H1 (cell line): ENCODE measurements around the gene TSR3.

Experiments used
- CBX8 ChIP-seq: fragments of 300-800, 300-1000 bp; sonication (generic); IDR thresholded peaks from 2 replicates; pipeline ENCODE4 v1.7.1; 2016; ENCODE audit warnings: low read depth, low read length, borderline replicate concordance
- CREB1 ChIP-seq: IDR thresholded peaks from 2 replicates; pipeline ENCODE4 v1.6.1; 2012; ENCODE audit warnings: inconsistent platforms
- EZH2 ChIP-seq: fragments of 200-600 bp; sonication (generic); IDR thresholded peaks from 2 replicates; pipeline ENCODE4 v1.7.1; 2012; ENCODE audit warnings: low read depth, mild to moderate bottlenecking, moderate library complexity, low read length, inconsistent platforms; ENCODE audit not compliant: severe bottlenecking
- GTF2F1 ChIP-seq: IDR thresholded peaks from 2 replicates; pipeline ENCODE4 v1.6.1; 2012; ENCODE audit warnings: low read depth, low read length, improper control_type of control experiment, borderline replicate concordance
- PHF8 ChIP-seq: fragments of 200-600 bp; sonication (generic); conservative IDR thresholded peaks from 2 replicates; pipeline ENCODE4 v1.7.1; 2012; ENCODE audit warnings: low read depth, mild to moderate bottlenecking, inconsistent platforms, low read length, moderate library complexity
- POLR2A ChIP-seq, 2 experiments: IDR thresholded peaks; 1 replicate in 1 of 2; 2 replicates in 1 of 2; pipeline ENCODE4 v1.6.1; 2011; ENCODE audit warnings: low read depth in 2 of 2, low read length in 2 of 2, mild to moderate bottlenecking in 2 of 2; ENCODE audit errors: control extremely low read depth in 1 of 2
- POLR2AphosphoS5 ChIP-seq: IDR thresholded peaks from 2 replicates; pipeline ENCODE4 v1.6.1; 2011; ENCODE audit warnings: low read depth, low read length
- SP2 ChIP-seq: IDR thresholded peaks from 2 replicates; pipeline ENCODE4 v1.6.1; 2012; ENCODE audit warnings: mild to moderate bottlenecking, low read length, inconsistent platforms
- SUZ12 ChIP-seq: fragments of 200-600 bp; sonication (generic); IDR thresholded peaks from 2 replicates; pipeline ENCODE4 v1.6.1; 2012; ENCODE audit warnings: mild to moderate bottlenecking, inconsistent platforms, low read length, moderate library complexity, mixed read lengths
- TF ChIP-seq, protein P1 (sequence below): IDR thresholded peaks from 2 replicates; pipeline ENCODE4 v1.6.1; 2012; ENCODE audit warnings: inconsistent platforms
- TF ChIP-seq, protein P2 (sequence below), 3 experiments: IDR thresholded peaks; 1 replicate in 2 of 3; 2 replicates in 1 of 3; pipeline versions ENCODE4 v1.5.1 to v1.6.1; 2011; ENCODE audit warnings: low read length in 3 of 3, mild to moderate bottlenecking in 3 of 3, inconsistent platforms in 2 of 3, low read depth in 1 of 3, moderate library complexity in 1 of 3; ENCODE audit not compliant: insufficient read depth in 1 of 3; ENCODE audit errors: control extremely low read depth in 1 of 3

DNA sequence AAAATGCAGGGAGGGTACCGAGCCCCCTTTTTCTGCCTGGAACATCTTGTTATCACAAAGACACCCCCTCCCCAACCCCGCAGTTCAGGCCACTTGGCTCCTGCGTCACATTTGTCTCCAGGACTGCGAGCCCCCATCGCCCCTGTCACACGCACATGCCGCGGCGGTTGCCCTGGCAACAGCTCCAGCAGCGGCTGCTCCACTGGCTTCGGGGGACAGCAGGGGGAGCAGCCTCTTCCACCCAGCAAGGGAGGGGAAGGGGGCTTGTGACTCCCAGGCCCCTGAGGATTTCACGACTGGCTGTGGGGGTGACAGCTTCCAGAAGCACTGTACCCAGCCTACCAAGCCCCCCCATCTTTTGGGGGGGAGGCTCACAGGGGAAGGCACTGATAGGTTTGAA is 15.7 kb downstream of the TSR3 start:
- TF ChIP-seq EZH2 (no peak), POLR2AphosphoS5 (no peak), POLR2A (IDR thresholded peaks at IDR 0.05; ENCODE audit: control extremely low read depth in 1 of 2, low read depth in 2 of 2, low read length in 2 of 2) (no peak), SUZ12 (no peak), SP2 (no peak), CREB1 (no peak), GTF2F1 (no peak), CBX8 (no peak), PHF8 (no peak)
- TF ChIP-seq, protein P1, sequence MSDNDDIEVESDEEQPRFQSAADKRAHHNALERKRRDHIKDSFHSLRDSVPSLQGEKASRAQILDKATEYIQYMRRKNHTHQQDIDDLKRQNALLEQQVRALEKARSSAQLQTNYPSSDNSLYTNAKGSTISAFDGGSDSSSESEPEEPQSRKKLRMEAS, result 0 out of 2 replicates have a peak, but pooled peaks have one; percentile 27
- TF ChIP-seq, protein P2, sequence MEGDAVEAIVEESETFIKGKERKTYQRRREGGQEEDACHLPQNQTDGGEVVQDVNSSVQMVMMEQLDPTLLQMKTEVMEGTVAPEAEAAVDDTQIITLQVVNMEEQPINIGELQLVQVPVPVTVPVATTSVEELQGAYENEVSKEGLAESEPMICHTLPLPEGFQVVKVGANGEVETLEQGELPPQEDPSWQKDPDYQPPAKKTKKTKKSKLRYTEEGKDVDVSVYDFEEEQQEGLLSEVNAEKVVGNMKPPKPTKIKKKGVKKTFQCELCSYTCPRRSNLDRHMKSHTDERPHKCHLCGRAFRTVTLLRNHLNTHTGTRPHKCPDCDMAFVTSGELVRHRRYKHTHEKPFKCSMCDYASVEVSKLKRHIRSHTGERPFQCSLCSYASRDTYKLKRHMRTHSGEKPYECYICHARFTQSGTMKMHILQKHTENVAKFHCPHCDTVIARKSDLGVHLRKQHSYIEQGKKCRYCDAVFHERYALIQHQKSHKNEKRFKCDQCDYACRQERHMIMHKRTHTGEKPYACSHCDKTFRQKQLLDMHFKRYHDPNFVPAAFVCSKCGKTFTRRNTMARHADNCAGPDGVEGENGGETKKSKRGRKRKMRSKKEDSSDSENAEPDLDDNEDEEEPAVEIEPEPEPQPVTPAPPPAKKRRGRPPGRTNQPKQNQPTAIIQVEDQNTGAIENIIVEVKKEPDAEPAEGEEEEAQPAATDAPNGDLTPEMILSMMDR (IDR thresholded peaks at IDR 0.05; ENCODE audit: control extremely low read depth in 1 of 3, insufficient read depth in 1 of 3, low read depth in 1 of 3, low read length in 3 of 3), result peak in 1 of 3 experiments; percentile 22; a peak in 1 of 4 replicates
